H9 (cell line): Measurements from ENCODE around the gene KCNAB3. TPM values are rescaled to one million over a fixed set of nuclear protein-coding genes. Genes with fewer than 3 reads are reported as not detected.
A peak's percentile ranks its signal among the peaks of the same experiment; 100 is the strongest.

Source experiments
- DNase-seq: peaks from one replicate; pipeline ENCODE4 v3.0.0-alpha.2; 2017
- H2AFZ ChIP-seq: one replicate; pipeline ENCODE4 v1.6.1; 2013; ENCODE audit warnings: mild to moderate bottlenecking, low read length, control low read depth, moderate library complexity
- H2AK5ac ChIP-seq: 2 replicates; pipeline ENCODE4 v1.6.1; 2013; ENCODE audit warnings: low read length, control low read depth, mixed read lengths; ENCODE audit not compliant: insufficient read length
- H2BK120ac ChIP-seq: one replicate; pipeline ENCODE4 v1.6.1; 2013; ENCODE audit warnings: low read depth, mild to moderate bottlenecking, low read length, control low read depth, inconsistent platforms; ENCODE audit not compliant: poor library complexity, severe bottlenecking
- H2BK12ac ChIP-seq: 2 replicates; pipeline ENCODE4 v1.6.1; 2013; ENCODE audit warnings: low read length, control low read depth, mixed read lengths, low read depth; ENCODE audit not compliant: insufficient read length
- H2BK15ac ChIP-seq: 2 replicates; pipeline ENCODE4 v1.6.1; 2013; ENCODE audit warnings: low read depth, low read length, control low read depth
- H2BK20ac ChIP-seq: one replicate; pipeline ENCODE4 v1.6.1; 2013; ENCODE audit warnings: low read depth, mild to moderate bottlenecking, low read length, control low read depth, inconsistent platforms; ENCODE audit not compliant: poor library complexity, severe bottlenecking
- H2BK5ac ChIP-seq: 2 replicates; pipeline ENCODE4 v1.6.1; 2013; ENCODE audit warnings: low read length, control low read depth, mixed read lengths; ENCODE audit not compliant: insufficient read length
- H3K14ac ChIP-seq: 2 replicates; pipeline ENCODE4 v1.6.1; 2013; ENCODE audit warnings: low read length, control low read depth; ENCODE audit not compliant: insufficient read depth
- H3K18ac ChIP-seq: 2 replicates; pipeline ENCODE4 v1.6.1; 2013; ENCODE audit warnings: low read depth, mild to moderate bottlenecking, mixed read lengths, low read length, control low read depth; ENCODE audit not compliant: insufficient read length
- H3K23ac ChIP-seq: 2 replicates; pipeline ENCODE4 v1.6.1; 2013; ENCODE audit warnings: low read length, control low read depth, mixed read lengths, low read depth; ENCODE audit not compliant: insufficient read length
- H3K23me2 ChIP-seq: 2 replicates; pipeline ENCODE4 v1.6.1; 2013; ENCODE audit warnings: low read depth, mild to moderate bottlenecking, mixed read lengths, low read length, control low read depth; ENCODE audit not compliant: insufficient read length, poor library complexity, severe bottlenecking
- H3K27ac ChIP-seq: 2 replicates; pipeline ENCODE4 v1.5.1; 2013; ENCODE audit warnings: low read length, control low read depth, mixed read lengths, low read depth; ENCODE audit not compliant: insufficient read length
- H3K27me3 ChIP-seq: 2 replicates; pipeline ENCODE4 v1.6.1; 2013; ENCODE audit warnings: low read length, control low read depth, inconsistent platforms; ENCODE audit not compliant: insufficient read depth
- H3K4ac ChIP-seq: 2 replicates; pipeline ENCODE4 v1.6.1; 2013; ENCODE audit warnings: low read depth, mild to moderate bottlenecking, control low read depth, inconsistent platforms, low read length, moderate library complexity
- H3K4me1 ChIP-seq: 2 replicates; pipeline ENCODE4 v1.6.1; 2013; ENCODE audit warnings: low read length, control low read depth, inconsistent platforms; ENCODE audit not compliant: insufficient read depth
- H3K4me2 ChIP-seq: 2 replicates; pipeline ENCODE4 v1.6.1; 2013; ENCODE audit warnings: low read length, control low read depth, mixed read lengths; ENCODE audit not compliant: insufficient read length, insufficient read depth
- H3K56ac ChIP-seq: 2 replicates; pipeline ENCODE4 v1.6.1; 2013; ENCODE audit warnings: low read depth, mild to moderate bottlenecking, mixed read lengths, low read length, control low read depth; ENCODE audit not compliant: insufficient read length
- H3K79me1 ChIP-seq: 2 replicates; pipeline ENCODE4 v1.6.1; 2013; ENCODE audit warnings: low read depth, mild to moderate bottlenecking, moderate library complexity, low read length, control low read depth, inconsistent platforms; ENCODE audit not compliant: insufficient read depth, poor library complexity, severe bottlenecking
- H3K79me2 ChIP-seq: 2 replicates; pipeline ENCODE4 v1.6.1; 2013; ENCODE audit warnings: low read length, control low read depth, inconsistent platforms; ENCODE audit not compliant: insufficient read depth
- H3K9ac ChIP-seq: 2 replicates; pipeline ENCODE4 v1.6.1; 2013; ENCODE audit warnings: low read length, control low read depth, mixed read lengths; ENCODE audit not compliant: insufficient read length; ENCODE audit errors: extremely low read depth
- H3K9me3 ChIP-seq: one replicate; pipeline ENCODE4 v1.6.1; 2013; ENCODE audit warnings: low read depth, low read length, inconsistent platforms; ENCODE audit not compliant: control insufficient read depth
- H3T11ph ChIP-seq: one replicate; pipeline ENCODE4 v1.6.1; 2013; ENCODE audit warnings: mild to moderate bottlenecking, low read length, control low read depth, inconsistent platforms
- H4K20me1 ChIP-seq: one replicate; pipeline ENCODE4 v1.6.1; 2013; ENCODE audit not compliant: control insufficient read depth, insufficient read length, insufficient read depth
- H4K5ac ChIP-seq: 2 replicates; pipeline ENCODE4 v1.6.1; 2013; ENCODE audit warnings: low read depth, mild to moderate bottlenecking, mixed read lengths, low read length, control low read depth; ENCODE audit not compliant: insufficient read length
- H4K8ac ChIP-seq: replicated peaks from 2 replicates; pipeline ENCODE4 v1.6.1; 2013; ENCODE audit warnings: low read length, control low read depth, mixed read lengths, low read depth; ENCODE audit not compliant: insufficient read length
- H4K91ac ChIP-seq: 2 replicates; pipeline ENCODE4 v1.6.1; 2013; ENCODE audit warnings: low read depth, mild to moderate bottlenecking, moderate library complexity, mixed read lengths, low read length, control low read depth; ENCODE audit not compliant: insufficient read length
- H3K27ac Mint-ChIP-seq, 3 experiments: 2 replicates in 2 of 3; 3 replicates in 1 of 3; pipeline ENCODE4 v1.8.0; 2020 to 2021; ENCODE audit warnings: mixed read lengths in 3 of 3, mild to moderate bottlenecking in 1 of 3, moderate library complexity in 1 of 3
- H3K27me3 Mint-ChIP-seq: 2 replicates; pipeline ENCODE4 v1.8.0; 2021; ENCODE audit warnings: low read depth, mild to moderate bottlenecking, moderate library complexity, mixed read lengths
- H3K36me3 Mint-ChIP-seq, 3 experiments: 2 replicates in 2 of 3; 3 replicates in 1 of 3; pipeline ENCODE4 v1.8.0; 2020 to 2021; ENCODE audit warnings: low read depth in 3 of 3, mixed read lengths in 3 of 3; ENCODE audit not compliant: insufficient read depth in 1 of 3
- H3K4me1 Mint-ChIP-seq, 2 experiments: 2 replicates each; pipeline ENCODE4 v1.8.0; 2020; ENCODE audit warnings: mixed read lengths in 2 of 2
- H3K4me3 Mint-ChIP-seq, 2 experiments: 2 replicates in 1 of 2; 3 replicates in 1 of 2; pipeline ENCODE4 v1.8.0; 2020 to 2021; ENCODE audit warnings: mild to moderate bottlenecking in 2 of 2, mixed read lengths in 2 of 2, moderate library complexity in 1 of 2
- H3K9me3 Mint-ChIP-seq, 2 experiments: 2 replicates in 1 of 2; 3 replicates in 1 of 2; pipeline ENCODE4 v1.8.0; 2020; ENCODE audit warnings: mild to moderate bottlenecking in 2 of 2, mixed read lengths in 2 of 2, moderate library complexity in 1 of 2
- CTCF ChIP-seq: fragments of 200-600 bp; sonication (generic); conservative IDR thresholded peaks from 3 replicates; pipeline ENCODE4 v1.8.0; 2021; ENCODE audit warnings: antibody characterized with exemption, mild to moderate bottlenecking
- WGBS: extraction: QIAGEN DNeasy Blood & Tissue Kit; methylation state at CpG from one replicate; pipeline ENCODE4 v1.1.7; 2013; ENCODE audit warnings: missing lambda C conversion rate, low lambda C conversion rate, mixed read lengths; ENCODE audit not compliant: insufficient read length; ENCODE audit errors: extremely low coverage; 5-methylcytosine and 5-hydroxymethylcytosine counted together
- total RNA-seq: library from RNA; stranded (reverse); gene quantifications from 2 replicates; pipeline ENCODE4 v1.2.1, GENCODE V29; 2021

KCNAB3 gene
- total RNA-seq, 1 experiment from 2014 or later: 6.4 TPM

GRCh38 chr17:7881276-7882054, 48.2 kb downstream of the KCNAB3 start:
- TF ChIP-seq CTCF: no peak
- peaks cover 0 to 4% (median 0%) of the 10 kb centered on the region in 3 experiments; a peak in 1 of 7 replicates for H3K36me3 Mint-ChIP-seq
- no peak overlapping the region for H2BK20ac ChIP-seq

More at GRCh38 chr17:7881276-7882054, 48.2 kb downstream of the KCNAB3 start:
- Histone ChIP-seq H3K4ac (no peak overlapping the region), H3K56ac (no peak overlapping the region), H3K4me1 (no peaks in the 10 kb centered on the region), H4K5ac (no peak overlapping the region), H3K23me2 (peaks cover 11% of the 10 kb centered on the region), H3K23ac (no peak overlapping the region), H2BK15ac (no peak overlapping the region), H3K27me3 (no peaks in the 10 kb centered on the region; the same call in 1 of the 2 replicates), H3K18ac (no peak overlapping the region), H2BK5ac (no peak overlapping the region), H2AFZ (no peak overlapping the region), H4K8ac (no peak overlapping the region), H3K79me2 (no peaks in the 10 kb centered on the region), H3K9ac (no peak overlapping the region), H2AK5ac (no peak overlapping the region), H2BK12ac (no peak overlapping the region), H2BK120ac (no peak overlapping the region), H4K91ac (no peak overlapping the region), H3T11ph (no peak overlapping the region), H4K20me1 (no peaks in the 10 kb centered on the region), H3K27ac (no peak overlapping the region), H3K79me1 (no peaks in the 10 kb centered on the region), H3K9me3 (no peaks in the 10 kb centered on the region), H3K4me2 (no peak overlapping the region), H3K14ac (no peak overlapping the region)
- no CpG with 5 or more reads among the region's 7 CpGs for WGBS
- no peak overlapping the region for H3K27ac Mint-ChIP-seq
- H3K27me3 Mint-ChIP-seq: no peaks in the 10 kb centered on the region; the same call in none of the 2 replicates
- no peaks in the 10 kb centered on the region for H3K9me3 Mint-ChIP-seq
- peak; percentile 20 for DNase-seq
- H3K4me1 Mint-ChIP-seq: peaks cover 0 to 3% of the 10 kb centered on the region in 2 experiments; a peak in 3 of 4 replicates
- H3K4me3 Mint-ChIP-seq: no peak overlapping the region
